Panc1 (cell line): ENCODE measurements around the gene RCN1.

Experiments used
- CTCF ChIP-seq: fragments of 450-650 bp; IDR thresholded peaks from 2 replicates; pipeline ENCODE4 v1.5.1; 2017; ENCODE audit warnings: mild to moderate bottlenecking
- POLR2AphosphoS5 ChIP-seq: IDR thresholded peaks from 2 replicates; pipeline ENCODE4 v1.6.1; 2012; ENCODE audit warnings: mild to moderate bottlenecking, low read depth, low read length, moderate library complexity
- REST ChIP-seq, 2 experiments: IDR thresholded peaks; 2 replicates each; pipeline ENCODE4 v1.6.1; 2011 to 2012; ENCODE audit warnings: low read depth in 2 of 2, control low read depth in 1 of 2, low read length in 1 of 2, mild to moderate bottlenecking in 1 of 2, moderate library complexity in 1 of 2; ENCODE audit not compliant: insufficient read depth in 1 of 2
- SIN3A ChIP-seq: IDR thresholded peaks from 2 replicates; pipeline ENCODE4 v1.6.1; 2012; ENCODE audit warnings: low read depth, mild to moderate bottlenecking, low read length, moderate library complexity, borderline replicate concordance; ENCODE audit not compliant: insufficient read depth

GRCh38 chr11:32088117-32088941 is 2.5 kb upstream of the RCN1 start:
- TF ChIP-seq REST (IDR thresholded peaks at IDR 0.05; ENCODE audit: insufficient read depth in 1 of 2, low read depth in 2 of 2, low read length in 1 of 2) (no peak), CTCF (no peak), POLR2AphosphoS5 (no peak; the same call in 1 of the 2 replicates), SIN3A (no peak)
